GM19035 (cell line): ENCODE data around the gene TBX21.

Experiments used
- ATAC-seq: cut with Tn5 transposase; IDR thresholded peaks from one replicate; pipeline ENCODE4 v1.9.1; 2021; ENCODE audit not compliant: unreplicated experiment

TBX21 gene

GRCh38 chr17:47697906-47698711 is 34.9 kb upstream of the TBX21 start:
- no peak for ATAC-seq

DNA sequence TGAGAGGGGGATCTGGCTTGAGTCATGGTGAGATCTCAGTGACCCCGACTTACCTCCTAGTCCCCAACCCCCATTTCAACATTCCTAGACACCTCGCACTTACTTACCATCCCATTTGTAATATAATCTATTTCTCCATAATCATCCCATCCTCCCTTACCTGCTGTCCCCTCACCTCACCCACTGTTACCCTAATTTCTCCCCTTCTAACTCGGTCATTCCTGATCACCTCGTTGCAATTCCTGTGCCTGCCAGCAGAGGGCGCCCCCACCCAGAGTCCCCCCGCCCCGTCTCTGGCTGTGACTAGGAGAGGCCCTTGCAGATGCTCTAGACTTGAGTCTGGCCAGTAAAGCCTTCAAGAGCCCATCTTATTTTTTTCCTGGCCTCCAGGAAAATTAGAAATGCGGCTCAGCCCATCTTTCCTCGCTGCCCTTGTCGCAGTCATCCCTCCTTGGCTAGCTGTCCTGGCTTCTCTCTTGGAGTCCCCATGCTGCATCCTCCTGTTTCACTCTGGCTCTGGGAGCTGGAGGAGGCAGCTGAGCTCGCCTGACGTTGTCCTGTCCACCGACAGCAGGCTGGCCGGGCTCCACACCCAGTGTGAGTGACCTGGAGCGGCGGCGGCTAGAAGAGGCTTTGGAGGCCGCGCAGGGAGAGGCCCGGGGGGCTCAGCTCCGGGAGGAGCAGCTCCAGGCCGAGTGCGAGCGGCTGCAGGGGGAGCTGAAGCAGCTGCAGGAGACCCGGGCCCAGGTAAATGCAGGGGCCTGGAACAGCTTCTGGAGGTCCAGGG is 34.1 kb upstream of the TBX21 start:
- ATAC-seq, result no peak

GRCh38 chr17:47699536-47699840 is 33.5 kb upstream of the TBX21 start:
- no peak for ATAC-seq

- ATAC-seq, result no peak
Observed at GRCh38 chr17:47700471-47701449, 32.3 kb upstream of the TBX21 start.

DNA sequence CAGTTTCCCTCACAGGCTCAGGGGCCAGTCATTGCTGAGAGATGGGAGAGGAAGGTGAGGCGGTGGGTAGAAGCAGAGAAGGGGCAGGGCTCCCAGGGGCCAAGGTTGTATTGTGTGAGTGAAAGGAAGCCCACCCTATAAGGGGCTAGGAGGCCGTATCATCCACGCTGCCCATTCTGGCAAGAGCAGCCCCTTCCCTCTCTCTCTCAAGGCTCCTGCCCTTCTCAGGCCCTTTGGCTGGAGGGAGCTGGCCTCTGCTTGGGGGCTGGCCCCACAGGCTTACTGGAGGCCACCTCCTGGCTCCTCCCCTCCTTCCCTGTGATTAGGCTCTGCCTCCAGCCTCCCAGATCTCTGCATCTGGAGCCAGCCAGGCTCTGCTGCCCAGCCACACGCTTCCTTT is 31.4 kb upstream of the TBX21 start:
- no peak for ATAC-seq

- no peak for ATAC-seq
Observed at GRCh38 chr17:47702391-47702995, 30.5 kb upstream of the TBX21 start.

GRCh38 chr17:47703191-47703591 is 29.8 kb upstream of the TBX21 start:
- ATAC-seq, result no peak

DNA sequence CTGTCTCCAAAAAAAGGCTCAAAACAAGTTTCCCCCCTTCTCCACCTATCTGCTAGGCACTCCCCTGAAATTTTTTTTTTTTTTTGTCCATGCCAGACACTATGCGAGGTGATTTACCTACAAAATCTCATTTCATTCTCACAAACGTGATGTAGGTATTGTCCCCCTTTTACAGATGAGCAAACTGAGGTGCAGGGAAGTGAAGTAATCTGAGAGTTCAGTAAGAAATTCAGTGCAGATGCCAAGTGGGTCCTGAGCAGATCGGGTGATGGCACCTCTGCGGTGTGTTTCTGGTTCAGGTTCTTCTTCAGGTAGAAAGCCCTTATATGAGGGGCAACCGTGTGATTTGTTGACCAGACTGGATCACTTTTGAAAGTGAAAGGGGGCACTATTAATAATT is 29.4 kb upstream of the TBX21 start:
- ATAC-seq, result no peak

DNA sequence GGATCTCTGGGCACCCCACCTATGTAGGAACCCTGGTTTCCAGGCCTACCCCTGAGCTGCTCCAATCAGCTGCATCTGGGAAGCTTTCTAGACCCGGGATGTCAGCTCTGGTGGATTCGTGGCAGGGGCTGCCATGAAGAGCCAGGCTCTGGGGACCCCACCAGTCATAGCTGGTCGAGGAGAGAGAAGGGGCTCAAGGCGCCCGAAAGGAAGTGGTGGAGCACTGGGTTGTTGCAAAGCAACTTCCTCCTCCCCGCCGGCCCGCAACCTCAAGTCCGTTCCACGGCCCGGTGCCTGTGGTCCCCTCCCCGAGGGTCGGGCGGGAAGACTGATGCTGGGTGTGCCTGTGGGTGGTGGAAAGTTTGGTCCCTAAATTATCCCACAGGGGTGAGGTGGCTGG is 28.9 kb upstream of the TBX21 start:
- no peak for ATAC-seq

DNA sequence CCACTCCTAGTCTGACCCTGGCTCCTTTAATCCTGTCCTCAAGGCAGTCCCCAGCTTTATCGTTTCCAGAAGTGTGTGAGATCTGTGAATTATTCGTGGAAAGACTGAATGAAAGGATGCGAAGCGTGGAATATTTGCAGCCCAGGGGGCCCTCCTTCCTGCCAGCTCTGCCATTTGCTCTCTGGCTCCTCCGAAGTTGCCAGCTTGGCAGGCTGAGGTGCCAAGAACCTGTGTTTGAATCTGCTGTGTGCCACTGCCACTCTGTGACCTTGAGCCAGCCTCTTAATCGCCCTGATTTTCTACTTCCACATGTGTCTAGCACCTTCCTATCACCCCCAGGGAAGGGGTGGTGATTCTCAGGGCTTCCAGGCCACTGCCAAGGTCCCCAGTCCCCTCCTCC is 28.3 kb upstream of the TBX21 start:
- ATAC-seq, result no peak

GRCh38 chr17:47705536-47706530 is 27.2 kb upstream of the TBX21 start:
- no peak for ATAC-seq

- ATAC-seq, result no peak
Observed at GRCh38 chr17:47707056-47707804, 25.8 kb upstream of the TBX21 start.

DNA sequence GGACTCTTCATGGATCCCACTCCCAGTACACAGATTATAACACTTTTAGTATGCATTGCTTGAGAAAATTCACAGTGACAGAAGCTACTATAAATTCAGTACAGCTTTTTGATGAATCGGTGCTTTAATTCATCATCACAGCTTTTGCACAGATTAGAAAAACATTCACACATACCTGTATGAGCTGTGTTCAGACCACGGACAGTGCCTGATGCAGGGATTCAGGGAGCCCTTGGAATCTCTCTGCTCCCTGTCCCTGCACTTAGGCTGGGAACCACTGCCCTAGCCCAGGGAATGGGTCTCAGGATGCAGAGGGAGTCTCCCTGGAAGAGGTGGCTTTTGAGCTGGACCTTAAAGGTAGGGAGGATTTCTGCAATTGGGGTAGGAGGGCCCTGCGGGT is 25.2 kb upstream of the TBX21 start:
- no peak for ATAC-seq

DNA sequence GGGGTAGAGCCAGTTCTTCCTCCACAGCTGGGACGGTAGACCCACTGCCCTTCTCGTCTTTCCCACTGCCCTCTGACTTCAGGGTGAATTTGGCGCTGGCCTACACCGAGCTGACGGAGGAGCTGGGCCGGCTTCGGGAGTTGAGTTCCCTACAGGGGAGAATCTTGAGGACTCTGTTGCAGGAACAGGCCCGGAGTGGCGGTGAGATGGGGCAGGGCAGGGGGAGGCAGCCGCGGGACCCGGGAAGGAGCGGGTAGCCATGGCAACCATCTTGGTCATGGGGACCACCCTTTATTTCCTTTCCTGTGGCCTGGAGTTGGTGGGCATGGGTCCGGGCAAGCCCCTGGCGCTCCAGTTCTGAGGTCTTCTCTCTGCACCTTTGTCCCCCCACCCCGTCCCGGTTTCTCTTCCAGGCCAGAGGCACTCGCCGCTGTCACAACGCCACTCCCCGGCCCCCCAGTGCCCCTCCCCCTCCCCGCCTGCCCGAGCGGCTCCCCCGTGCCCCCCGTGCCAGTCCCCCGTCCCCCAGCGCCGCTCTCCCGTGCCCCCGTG is 24.6 kb upstream of the TBX21 start:
- no peak for ATAC-seq

GRCh38 chr17:47708864-47709541 is 24.0 kb upstream of the TBX21 start:
- ATAC-seq, result no peak

GRCh38 chr17:47709594-47709993 is 23.4 kb upstream of the TBX21 start:
- ATAC-seq, result no peak

DNA sequence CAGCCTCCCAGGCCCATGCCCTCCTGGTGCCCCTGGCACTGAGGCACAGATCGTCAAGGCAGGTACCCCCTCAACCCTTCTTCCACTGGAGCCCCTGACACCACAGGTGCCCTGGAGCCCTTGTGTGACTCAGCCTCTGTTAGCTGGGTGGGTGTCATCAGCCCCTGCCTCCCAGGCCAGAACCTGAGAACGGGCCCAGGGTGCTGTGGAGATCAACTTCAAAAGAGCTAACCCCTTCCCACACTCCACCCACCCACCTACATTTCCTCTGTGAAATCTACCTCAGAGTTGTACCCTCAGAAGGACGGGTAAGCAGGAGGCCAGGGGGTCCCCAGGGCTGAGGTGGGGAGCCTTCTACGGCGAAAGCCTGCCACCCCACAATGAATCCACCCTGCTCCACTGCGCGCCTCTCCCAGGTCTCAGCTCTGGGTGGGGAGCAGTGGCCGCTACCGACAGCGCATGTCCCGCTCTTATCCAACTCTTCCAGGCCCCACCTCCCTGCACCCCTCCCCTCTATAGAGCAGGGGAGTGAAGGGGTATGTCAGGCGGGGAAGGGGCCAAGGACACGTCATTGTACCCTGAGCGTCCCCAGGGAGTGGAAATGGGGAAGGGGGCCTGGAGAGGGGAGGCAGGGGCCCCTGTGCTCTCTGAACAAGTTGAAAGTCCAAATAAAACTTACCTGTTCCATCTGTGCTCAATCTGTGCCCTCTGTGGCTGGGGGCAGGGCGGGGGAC is 21.5 kb upstream of the TBX21 start:
- no peak for ATAC-seq
